ENCODE measurements around the gene POLR3GL.

- TF ChIP-seq CTCF (IDR thresholded peaks at IDR 0.05) (no peak), POLR2A (IDR thresholded peaks at IDR 0.05) (no peak)
Measured at GRCh38 chr1:145961109-145961424, 3.4 kb upstream of the POLR3GL start.

Data from body of pancreas (tissue), 4 donors.